HepG2 (cell line): ENCODE data around the gene EEF1A2. TPM values are rescaled to one million over a fixed set of nuclear protein-coding genes. Genes with fewer than 3 reads are reported as not detected.
A peak's percentile ranks its signal among the peaks of the same experiment; 100 is the strongest.

ENCODE experiments used
- ATAC-seq: fragments of 200-7000 bp; cut with Tn5 transposase; 3 replicates; pipeline ENCODE4 v1.9.1; 2020; ENCODE audit warnings: mild to moderate bottlenecking, moderate library complexity
- BruUV-seq: library from RNA; stranded (reverse); fragments of 400-500 nt; replicated peaks from 2 replicates; lab custom pipeline; 2021; lab: Mats Ljungman, UMichigan
- CTCF ChIA-PET: fragments of 300-600 bp; formaldehyde crosslinking; extraction: SDS; loops from one replicate; lab custom pipeline; 2021; ENCODE audit warnings: low total read pairs, inconsistent platforms, low intra/inter-chr PET ratio; lab: Yijun Ruan, JAX
- POLR2A ChIA-PET: fragments of 350-600 bp; sonication (Branson Sonifier 250); formaldehyde crosslinking; loops from one replicate; lab custom pipeline; 2020; ENCODE audit warnings: antibody characterized with exemption, inconsistent platforms; lab: Yijun Ruan, JAX
- DNase-seq: peaks from one replicate; pipeline ENCODE4 v3.0.0-alpha.2; 2015; ENCODE audit warnings: low spot score
- FAIRE-seq: peaks from 3 replicates; lab custom pipeline; 2011; peaks lifted over from hg19 to GRCh38; lab: Jason Lieb, UNC
- H2AFZ ChIP-seq: one replicate; pipeline ENCODE4 v1.6.1; 2011; ENCODE audit warnings: low read length, inconsistent platforms
- H3K27ac ChIP-seq: fragments of 300-600 bp; 3 replicates; pipeline ENCODE4 v1.8.0; 2011; ENCODE audit warnings: mixed run types, mild to moderate bottlenecking, mixed read lengths, low read length, inconsistent platforms; ENCODE audit not compliant: insufficient read depth; ENCODE audit errors: extremely low read length
- H3K27me3 ChIP-seq, 2 experiments: fragments of 200-600 bp in 1 of 2; 2 replicates in 1 of 2; 3 replicates in 1 of 2; pipeline versions ENCODE4 v1.6.0 to v1.8.0; 2011; ENCODE audit warnings: low read length in 2 of 2, mild to moderate bottlenecking in 2 of 2, moderate library complexity in 2 of 2, inconsistent platforms in 1 of 2; ENCODE audit not compliant: insufficient read depth in 2 of 2, control insufficient read depth in 1 of 2
- H3K36me3 ChIP-seq, 2 experiments: fragments of 200-600 bp in 1 of 2; replicated peaks in 1 of 2; 2 replicates in 1 of 2; 3 replicates in 1 of 2; pipeline versions ENCODE4 v1.5.1 to v1.8.0; 2011; ENCODE audit warnings: low read length in 2 of 2, inconsistent platforms in 1 of 2; ENCODE audit not compliant: insufficient read depth in 2 of 2, control insufficient read depth in 1 of 2
- H3K4me1 ChIP-seq: 2 replicates; pipeline ENCODE4 v1.5.1; 2012; ENCODE audit warnings: low read length, inconsistent platforms; ENCODE audit not compliant: insufficient read depth
- H3K4me2 ChIP-seq: 2 replicates; pipeline ENCODE4 v1.6.0; 2011; ENCODE audit warnings: low read depth, low read length, inconsistent platforms
- H3K4me3 ChIP-seq, 3 experiments: fragments of 200-600 bp in 1 of 3; sonication (generic), shearing (Covaris generic) in 1 of 3; replicated peaks in 1 of 3; 2 replicates each; pipeline ENCODE4 v1.5.1; 2011 to 2016; ENCODE audit warnings: low read length in 3 of 3, inconsistent platforms in 2 of 3, low read depth in 2 of 3, mild to moderate bottlenecking in 2 of 3, control low read depth in 1 of 3, mixed read lengths in 1 of 3; ENCODE audit not compliant: insufficient read depth in 1 of 3
- H3K79me2 ChIP-seq: one replicate; pipeline ENCODE4 v1.6.1; 2011; ENCODE audit warnings: low read length, inconsistent platforms; ENCODE audit not compliant: insufficient read depth
- H3K9ac ChIP-seq: 2 replicates; pipeline ENCODE4 v1.6.0; 2011; ENCODE audit warnings: mild to moderate bottlenecking, low read depth, low read length, inconsistent platforms; ENCODE audit not compliant: insufficient read depth
- H3K9me3 ChIP-seq: 2 replicates; pipeline ENCODE4 v1.5.1; 2012; ENCODE audit warnings: mild to moderate bottlenecking, low read length
- H4K20me1 ChIP-seq: 2 replicates; pipeline ENCODE4 v1.6.0; 2011; ENCODE audit warnings: inconsistent platforms, mild to moderate bottlenecking, low read length, moderate library complexity; ENCODE audit not compliant: insufficient read depth
- CBFB ChIP-seq: sonication (generic); formaldehyde crosslinking; IDR thresholded peaks from 2 replicates; pipeline ENCODE4 v1.4.0; 2020; ENCODE audit warnings: missing genetic modification reagents
- E2F1 ChIP-seq: sonication (generic); formaldehyde crosslinking; IDR thresholded peaks from 2 replicates; pipeline ENCODE4 v1.5.0; 2020; ENCODE audit warnings: missing genetic modification reagents
- EHMT2 ChIP-seq: fragments of 200-600 bp; sonication (generic); IDR thresholded peaks from 2 replicates; pipeline ENCODE4 v1.7.0; 2017; ENCODE audit warnings: antibody characterized with exemption, low read depth, low read length, borderline replicate concordance
- MXD1 ChIP-seq: sonication (generic); formaldehyde crosslinking; IDR thresholded peaks from 2 replicates; pipeline ENCODE4 v1.4.0; 2020; ENCODE audit warnings: mild to moderate bottlenecking, missing genetic modification reagents
- ZBTB2 ChIP-seq: sonication (generic); formaldehyde crosslinking; IDR thresholded peaks from 2 replicates; pipeline ENCODE4 v1.8.0; 2022; ENCODE audit warnings: low read depth, missing genetic modification reagents
- ZFP36 ChIP-seq: fragments of 150-350 bp; IDR thresholded peaks from 2 replicates; pipeline ENCODE4 v1.6.1; 2018; ENCODE audit warnings: borderline replicate concordance, low read length, low read depth; ENCODE audit not compliant: partially characterized antibody
- ZKSCAN8 ChIP-seq: IDR thresholded peaks from 2 replicates; pipeline ENCODE4 v1.6.1; 2016; ENCODE audit warnings: borderline replicate concordance, missing genetic modification reagents, missing compliant biosample characterization
- ZNF589 ChIP-seq: sonication (generic); formaldehyde crosslinking; conservative IDR thresholded peaks from 2 replicates; pipeline ENCODE4 v1.8.0; 2022; ENCODE audit warnings: mild to moderate bottlenecking, moderate library complexity, missing genetic modification reagents
- ZNF7 ChIP-seq: IDR thresholded peaks from 2 replicates; pipeline ENCODE4 v1.6.1; 2016; ENCODE audit warnings: missing biosample characterization, missing genetic modification reagents
- WGBS: methylation state at CpG from one replicate; pipeline ENCODE4 v1.1.6; 2017; ENCODE audit warnings: low lambda C conversion rate; 5-methylcytosine and 5-hydroxymethylcytosine counted together
- in situ Hi-C: cut with HindIII; loops from 2 replicates; pipeline ENCODE4 v1.10.0; 2017; ENCODE audit warnings: low pct_unique_long_range_greater_than_20kb; ENCODE audit not compliant: extremely low pct_ligation_motif_present
- intact Hi-C: fragments of 100-400 bp; cut with micrococcal nuclease; formaldehyde crosslinking; loops from one replicate; pipeline ENCODE4 v1.10.0; 2022; ENCODE audit not compliant: unreplicated experiment
- polyA plus RNA-seq, 8 experiments: library from polyadenylated mRNA; depleted of rRNA in 3 of 8; stranded (reverse) in 7 of 8; unstranded in 1 of 8; fragments of >200 nt; fragmentation: Illumina TruSeq in 4 of 8; extraction: Trizol in 4 of 8; gene quantifications; 2 replicates each; pipeline versions ENCODE4 v1.2.1 to v1.2.3, GENCODE V29; 2011 to 2016; ENCODE audit warnings: low read depth in 4 of 8, missing spikeins in 1 of 8, mixed read lengths in 1 of 8; ENCODE audit not compliant: insufficient read depth in 1 of 8
- total RNA-seq, 5 experiments: library from RNA; depleted of rRNA; stranded (reverse); fragments of >200 nt; fragmentation: Illumina TruSeq; extraction: Trizol; gene quantifications; 2 replicates each; pipeline ENCODE4 v1.2.3, GENCODE V29; 2016; ENCODE audit warnings: low read depth in 1 of 5

Gene EEF1A2
- total and polyA plus RNA-seq, 2 of the 13 experiments (the other 11 are each of a cell fraction or from before 2014, with no cell fraction given) = 0.44 to 0.87 TPM

- no peak overlapping the region for H3K9ac ChIP-seq
- in situ Hi-C loops (no loop called here), intact Hi-C loops (no loop called here)
- no peaks in the 10 kb centered on the region for H3K79me2 ChIP-seq
- TF ChIP-seq ZBTB2 (CRISPR knock-in tag) (no peak), ZFP36 (no peak), ZKSCAN8 (no peak), ZNF589 (CRISPR knock-in tag) (no peak), E2F1 (CRISPR knock-in tag) (no peak), MXD1 (CRISPR knock-in tag) (0 out of 2 replicates have a peak, but pooled peaks have one; percentile 33), ZNF7 (CRISPR knock-in tag) (no peak), CBFB (CRISPR knock-in tag) (no peak), EHMT2 (no peak)
- 38% methylated on average over 22 of the region's 22 CpGs for WGBS
- peaks cover 14% of the 10 kb centered on the region; the same call in 1 of the 2 replicates for H3K9me3 ChIP-seq
- no peak overlapping the region for H3K4me3 ChIP-seq
- ATAC-seq (peak; percentile 7; the same call in 2 of the 3 replicates), FAIRE-seq (no peak), DNase-seq (no peak)
- no peak overlapping the region for H3K4me2 ChIP-seq
- no TSS peak for BruUV-seq
- H2AFZ ChIP-seq = no peak overlapping the region
- no peak overlapping the region for H3K27ac ChIP-seq
- ChIA-PET POLR2A (no interaction called here), CTCF (no interaction called here)
- H4K20me1 ChIP-seq = 0 out of 2 replicates have a peak, but pooled peaks cover 4% of the 10 kb centered on the region
- H3K27me3 ChIP-seq = peaks cover 18 to 35% of the 10 kb centered on the region in 2 experiments
- H3K4me1 ChIP-seq = no peaks in the 10 kb centered on the region
- no peaks in the 10 kb centered on the region for H3K36me3 ChIP-seq
Observed at GRCh38 chr20:63441136-63442099, 57.5 kb downstream of the EEF1A2 start.
